ENCODE results near the gene SMG5. TPM values are rescaled to one million over a fixed set of nuclear protein-coding genes. Genes with fewer than 3 reads are reported as not detected.

SMG5 gene
- total RNA-seq, 4 donors from 2014 or later, result 70.1 to 139 (median 103) TPM

DNA sequence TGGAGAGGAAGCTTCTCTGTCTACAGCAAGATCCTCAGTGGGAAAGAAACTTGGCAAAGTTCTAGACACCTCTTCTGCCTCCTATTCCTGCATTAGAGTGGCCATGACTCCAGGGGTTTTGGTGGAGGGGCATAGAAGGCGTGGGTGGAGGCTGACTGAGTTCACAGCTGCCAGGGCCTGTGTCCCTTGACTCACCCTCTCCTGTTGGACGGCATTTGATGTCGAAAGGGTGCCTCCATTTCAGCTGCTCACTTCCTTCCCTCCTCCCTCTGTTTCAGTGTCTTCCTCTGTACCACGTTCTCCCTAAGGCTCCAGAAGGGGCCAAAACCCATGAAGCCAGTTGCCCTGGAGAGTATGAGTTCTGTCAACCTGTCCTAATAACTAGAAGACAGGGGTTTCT is 2.1 kb upstream of the SMG5 start:
- no peak for TF ChIP-seq POLR2A (IDR thresholded peaks at IDR 0.05)
- peaks cover 0 to 33% (median 4%) of the 10 kb centered on the region in 4 donors for H3K4me1 ChIP-seq
- no peak overlapping the region for H3K27ac ChIP-seq
- H3K27me3 ChIP-seq, result no peaks in the 10 kb centered on the region
- peaks cover 0 to 7% (median 0%) of the 10 kb centered on the region in 3 donors for H3K36me3 ChIP-seq
- H3K9me3 ChIP-seq, result no peaks in the 10 kb centered on the region
- no peak overlapping the region for H3K4me3 ChIP-seq
- no peak for DNase-seq

DNA sequence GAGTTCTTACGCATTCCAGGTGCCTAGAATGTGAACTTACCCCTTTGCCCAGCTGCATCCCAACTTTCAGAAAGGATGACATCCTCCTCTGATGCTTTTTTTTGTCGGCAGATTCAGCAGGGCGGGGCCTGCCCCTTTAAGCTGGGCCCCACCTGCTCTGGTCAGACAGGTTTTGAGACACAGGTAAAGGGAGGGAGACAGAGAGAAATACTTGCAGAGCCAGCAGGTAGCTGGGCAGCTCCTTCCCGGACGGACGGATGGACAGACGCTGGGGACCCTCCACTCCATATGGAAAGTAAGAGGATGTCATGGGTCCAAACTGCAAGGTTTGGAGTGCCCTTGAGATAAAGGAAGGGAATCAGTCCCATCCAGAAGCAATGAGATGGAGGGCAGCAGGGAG is 1.5 kb upstream of the SMG5 start, which contains the start of gene TMEM79:
Gene TMEM79 (plus strand): TSS at position 214 of the 400 bp plus-strand sequence. CDS start 902 bp downstream, outside the sequence.
- no peaks in the 10 kb centered on the region for H3K9me3 ChIP-seq
- no peak for DNase-seq

GRCh38 chr1:156283521-156283920 is 896 bp upstream of the SMG5 start:
- Histone ChIP-seq H3K36me3 (peaks cover 0 to 12% (median 0%) of the 10 kb centered on the region in 3 donors), H3K27me3 (no peaks in the 10 kb centered on the region), H3K4me3 (peak overlapping the region; percentile 68 to 92 (median 80)), H3K9me3 (no peaks in the 10 kb centered on the region), H3K4me1 (peaks cover 0 to 33% (median 4%) of the 10 kb centered on the region in 4 donors), H3K27ac (no peak overlapping the region)
- DNase-seq, result no peak
- TF ChIP-seq, protein P1, sequence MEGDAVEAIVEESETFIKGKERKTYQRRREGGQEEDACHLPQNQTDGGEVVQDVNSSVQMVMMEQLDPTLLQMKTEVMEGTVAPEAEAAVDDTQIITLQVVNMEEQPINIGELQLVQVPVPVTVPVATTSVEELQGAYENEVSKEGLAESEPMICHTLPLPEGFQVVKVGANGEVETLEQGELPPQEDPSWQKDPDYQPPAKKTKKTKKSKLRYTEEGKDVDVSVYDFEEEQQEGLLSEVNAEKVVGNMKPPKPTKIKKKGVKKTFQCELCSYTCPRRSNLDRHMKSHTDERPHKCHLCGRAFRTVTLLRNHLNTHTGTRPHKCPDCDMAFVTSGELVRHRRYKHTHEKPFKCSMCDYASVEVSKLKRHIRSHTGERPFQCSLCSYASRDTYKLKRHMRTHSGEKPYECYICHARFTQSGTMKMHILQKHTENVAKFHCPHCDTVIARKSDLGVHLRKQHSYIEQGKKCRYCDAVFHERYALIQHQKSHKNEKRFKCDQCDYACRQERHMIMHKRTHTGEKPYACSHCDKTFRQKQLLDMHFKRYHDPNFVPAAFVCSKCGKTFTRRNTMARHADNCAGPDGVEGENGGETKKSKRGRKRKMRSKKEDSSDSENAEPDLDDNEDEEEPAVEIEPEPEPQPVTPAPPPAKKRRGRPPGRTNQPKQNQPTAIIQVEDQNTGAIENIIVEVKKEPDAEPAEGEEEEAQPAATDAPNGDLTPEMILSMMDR (IDR thresholded peaks at IDR 0.05), result no peak
- no peak for TF ChIP-seq POLR2A (IDR thresholded peaks at IDR 0.05)

More for the DNA sequence above, 1.5 kb upstream of the SMG5 start, which contains the start of gene TMEM79:
- Histone ChIP-seq H3K36me3 (peaks cover 0 to 7% (median 0%) of the 10 kb centered on the region in 3 donors), H3K4me3 (peak within 1 kb of the TSS; percentile 68 to 92 (median 80)), H3K27ac (peak within 1 kb of the TSS; percentile 91 to 93 (median 93)), H3K4me1 (peaks cover 0 to 33% (median 4%) of the 10 kb centered on the region in 4 donors), H3K27me3 (no peaks in the 10 kb centered on the region)
- TF ChIP-seq, protein P1 (IDR thresholded peaks at IDR 0.05), result no peak
- TF ChIP-seq POLR2A (IDR thresholded peaks at IDR 0.05), result no peak

GRCh38 chr1:156281693-156282478 is 739 bp downstream of the SMG5 start:
- Histone ChIP-seq H3K36me3 (peaks cover 0 to 29% (median 0%) of the 10 kb centered on the region in 3 donors), H3K9me3 (no peaks in the 10 kb centered on the region), H3K4me3 (peak overlapping the region; percentile 68 to 92 (median 80)), H3K27ac (peak overlapping the region; percentile 91 to 93 (median 93)), H3K4me1 (peaks cover 0 to 33% (median 4%) of the 10 kb centered on the region in 4 donors), H3K27me3 (no peaks in the 10 kb centered on the region)
- TF ChIP-seq POLR2A (IDR thresholded peaks at IDR 0.05), result no peak
- TF ChIP-seq, protein P1 (IDR thresholded peaks at IDR 0.05), result peak in 1 of 6 experiments; percentile 5
- DNase-seq, result no peak

DNA sequence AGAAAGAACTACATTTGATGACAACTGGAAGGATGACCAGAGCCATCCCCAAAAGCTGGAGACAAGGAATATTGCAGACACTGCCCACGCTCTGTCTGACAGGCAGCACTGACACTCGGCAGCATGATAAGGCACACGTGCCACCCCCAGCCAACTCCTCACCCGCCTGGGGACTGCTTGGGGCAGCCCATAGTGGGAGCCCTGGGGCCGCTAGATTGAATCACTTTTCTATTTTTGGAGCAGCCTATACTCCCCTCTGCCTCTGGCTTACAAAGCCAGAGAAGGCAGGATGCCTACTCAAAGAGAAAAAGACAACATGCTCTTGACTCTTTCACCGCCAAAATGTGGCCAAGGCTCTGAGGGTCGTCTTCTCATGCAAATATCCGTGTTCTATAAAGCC is 1.3 kb downstream of the SMG5 start:
- peak overlapping the region in 3 of 4 donors; percentile 91 to 93 (median 93) for H3K27ac ChIP-seq
- no peak for TF ChIP-seq POLR2A (IDR thresholded peaks at IDR 0.05)
- TF ChIP-seq, protein P1 (IDR thresholded peaks at IDR 0.05), result no peak

DNA sequence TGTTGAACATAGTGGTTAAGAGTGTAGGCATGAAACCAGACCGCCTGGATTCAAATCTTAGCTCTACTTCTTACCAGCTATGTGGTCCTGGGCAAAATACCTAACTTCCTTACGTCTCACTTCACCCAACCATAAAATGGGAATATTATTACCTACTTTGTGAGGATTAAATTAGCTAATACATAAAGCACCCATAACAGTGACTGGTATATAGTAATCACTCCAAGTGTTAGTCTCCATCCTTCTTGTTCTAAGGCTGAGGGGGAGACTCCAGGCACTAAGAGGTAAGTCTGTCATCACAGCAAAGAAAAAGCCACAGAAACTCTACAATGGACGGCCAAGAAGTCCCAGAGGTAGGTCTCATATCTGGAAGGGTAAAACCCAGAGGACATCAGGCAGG is 2.8 kb downstream of the SMG5 start:
- peaks cover 0 to 33% (median 4%) of the 10 kb centered on the region in 4 donors for H3K4me1 ChIP-seq
- no peak overlapping the region for H3K4me3 ChIP-seq
- H3K9me3 ChIP-seq, result no peaks in the 10 kb centered on the region
- TF ChIP-seq, protein P1 (IDR thresholded peaks at IDR 0.05), result no peak
- no peak for TF ChIP-seq POLR2A (IDR thresholded peaks at IDR 0.05)
- peaks cover 0 to 42% (median 0%) of the 10 kb centered on the region in 3 donors for H3K36me3 ChIP-seq
- H3K27me3 ChIP-seq, result no peaks in the 10 kb centered on the region
- H3K27ac ChIP-seq, result no peak overlapping the region
- no peak for DNase-seq

More for the DNA sequence above, 1.3 kb downstream of the SMG5 start:
- peaks cover 0 to 35% (median 0%) of the 10 kb centered on the region in 3 donors for H3K36me3 ChIP-seq
- no peak for DNase-seq
- no peaks in the 10 kb centered on the region for H3K9me3 ChIP-seq
- no peaks in the 10 kb centered on the region for H3K27me3 ChIP-seq
- peak overlapping the region; percentile 68 to 92 (median 80) for H3K4me3 ChIP-seq
- H3K4me1 ChIP-seq, result peaks cover 0 to 33% (median 4%) of the 10 kb centered on the region in 4 donors
